ENCODE measurements around the gene ZNF43.

DNA sequence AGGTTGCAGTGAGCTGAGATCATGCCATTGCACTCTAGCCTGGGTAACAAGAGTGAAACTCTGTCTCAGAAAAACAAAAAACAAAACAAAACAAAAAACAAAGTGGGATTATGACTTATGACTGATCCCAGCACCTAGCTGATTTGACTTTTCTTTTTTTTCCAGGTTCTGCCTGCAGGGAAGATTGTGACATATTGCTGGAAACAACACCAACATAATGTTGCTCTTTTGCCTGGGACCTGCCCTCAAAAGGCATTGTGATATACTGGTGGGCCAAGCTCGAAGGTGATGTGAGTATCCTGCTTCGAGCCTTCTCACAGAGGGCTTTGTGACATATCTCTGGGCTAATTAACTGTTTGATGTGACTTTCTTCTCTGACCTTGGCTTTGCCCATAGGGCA is 42.0 kb upstream of the ZNF43 start:
- no peak for TF ChIP-seq CTCF (IDR thresholded peaks at IDR 0.05; ENCODE audit: borderline replicate concordance, extremely low read depth, low read length, poor library complexity, severe bottlenecking)
- no peak for TF ChIP-seq EZH2 (IDR thresholded peaks at IDR 0.05; ENCODE audit: borderline replicate concordance, low read depth, low read length, severe bottlenecking)

Measured in DND-41 (cell line).